Measurements from ENCODE around the gene CYCS. TPM values are rescaled to one million over a fixed set of nuclear protein-coding genes. Genes with fewer than 3 reads are reported as not detected.

CYCS gene
- total and polyA plus RNA-seq, 5 experiments from 2014 or later: 56.1 to 121 (median 95.4) TPM

DNA sequence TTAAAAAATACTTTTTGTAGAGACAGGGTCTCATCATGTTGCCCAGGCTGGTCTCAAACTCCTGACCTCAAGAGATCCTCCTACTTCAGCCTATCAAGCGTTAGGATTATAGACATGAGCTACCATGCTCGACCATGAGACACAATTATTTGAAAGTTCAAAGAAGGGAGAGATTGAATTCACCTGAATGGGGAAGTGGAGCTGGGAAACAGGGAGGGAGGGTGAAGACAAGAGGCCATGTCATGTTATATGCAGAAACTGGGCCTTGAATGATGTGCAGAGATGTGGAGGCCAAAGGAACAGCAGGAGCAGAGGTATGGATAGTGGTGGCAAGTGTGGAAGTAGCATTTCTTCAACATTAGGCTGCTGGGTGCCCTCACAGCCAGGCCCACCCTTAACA lies 18.7 kb upstream of the CYCS start:
- POLR2A ChIA-PET: interaction anchor here (0.7 kb wide), 1 partner anchor 15 kb away, joined by 3 read pairs; no protein-coding TSS in a partner anchor
- ATAC-seq (no peak), DNase-seq (no peak)
- Mint-ChIP-seq H3K4me1 (peaks cover 0 to 3% (median 0%) of the 10 kb centered on the region in 4 donors), H3K27ac (peak overlapping the region in 2 of 10 donors; percentile 36 to 69), H3K27me3 (no peaks in the 10 kb centered on the region), H3K4me3 (no peak overlapping the region), H3K36me3 (peaks cover 0 to 44% (median 17%) of the 10 kb centered on the region in 3 donors), H3K9me3 (no peaks in the 10 kb centered on the region)

GRCh38 chr7:25139536-25139935 lies 14.5 kb upstream of the CYCS start:
- POLR2A ChIA-PET: no interaction called here
- ATAC-seq (no peak), DNase-seq (no peak)
- no peak overlapping the region for H3K4me3 Mint-ChIP-seq
- no peaks in the 10 kb centered on the region for H3K9me3 Mint-ChIP-seq
- H3K27ac Mint-ChIP-seq: no peak overlapping the region
- H3K36me3 Mint-ChIP-seq: peaks cover 0 to 43% (median 2%) of the 10 kb centered on the region in 3 donors
- H3K27me3 Mint-ChIP-seq: no peaks in the 10 kb centered on the region
- H3K4me1 Mint-ChIP-seq: no peaks in the 10 kb centered on the region

DNA sequence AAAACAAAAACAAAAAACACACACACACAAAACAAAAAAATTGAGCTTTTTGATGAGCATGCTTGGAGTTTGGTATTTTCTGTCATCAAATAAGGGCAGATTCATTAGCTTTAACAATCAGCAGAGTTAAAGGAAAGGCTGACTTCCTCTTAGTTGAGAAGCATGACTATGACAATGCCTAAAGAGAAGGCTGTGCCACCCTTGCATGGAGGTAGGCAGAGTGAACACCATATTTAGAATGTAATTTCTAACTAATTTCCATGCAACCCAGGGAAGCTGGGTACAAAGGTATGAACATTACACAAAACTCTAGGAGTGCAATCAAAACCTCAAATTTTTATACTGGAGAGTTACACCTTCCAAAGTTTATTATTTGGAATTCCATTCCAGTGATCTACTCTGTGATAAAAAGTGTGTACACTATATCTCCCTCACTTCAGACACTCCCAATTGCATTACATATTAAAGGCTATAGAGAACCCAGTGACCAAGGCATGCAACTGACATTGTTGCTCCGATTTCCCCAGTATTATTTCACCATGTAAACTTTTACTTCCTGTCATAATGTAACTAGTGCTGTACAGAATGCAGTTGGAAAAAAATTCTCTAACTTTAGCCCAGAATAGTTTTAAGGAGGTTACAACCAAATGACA lies 9.4 kb upstream of the CYCS start:
- Mint-ChIP-seq H3K36me3 (peaks cover 0 to 15% (median 0%) of the 10 kb centered on the region in 3 donors), H3K4me3 (no peak overlapping the region), H3K27ac (no peak overlapping the region), H3K9me3 (no peaks in the 10 kb centered on the region), H3K27me3 (no peaks in the 10 kb centered on the region), H3K4me1 (peaks cover 9 to 15% (median 12%) of the 10 kb centered on the region in 4 donors)
- POLR2A ChIA-PET: interaction anchor here (0.7 kb wide), 1 partner anchor 95 kb away, joined by 3 read pairs; no protein-coding TSS in a partner anchor
- no peak for ATAC-seq
- DNase-seq: no peak

- DNase-seq (no peak), ATAC-seq (no peak)
- Mint-ChIP-seq H3K4me1 (peaks cover 9 to 15% (median 12%) of the 10 kb centered on the region in 4 donors), H3K27me3 (peaks cover 0 to 2% (median 0%) of the 10 kb centered on the region in 5 donors), H3K9me3 (no peaks in the 10 kb centered on the region), H3K4me3 (peak overlapping the region in 2 of 10 donors; percentile 13 to 36), H3K36me3 (peaks cover 0 to 11% (median 0%) of the 10 kb centered on the region in 3 donors), H3K27ac (peak overlapping the region in 1 of 10 donors; percentile 4)
- POLR2A ChIA-PET: no interaction called here
Measured at GRCh38 chr7:25132430-25132829, 7.4 kb upstream of the CYCS start.

DNA sequence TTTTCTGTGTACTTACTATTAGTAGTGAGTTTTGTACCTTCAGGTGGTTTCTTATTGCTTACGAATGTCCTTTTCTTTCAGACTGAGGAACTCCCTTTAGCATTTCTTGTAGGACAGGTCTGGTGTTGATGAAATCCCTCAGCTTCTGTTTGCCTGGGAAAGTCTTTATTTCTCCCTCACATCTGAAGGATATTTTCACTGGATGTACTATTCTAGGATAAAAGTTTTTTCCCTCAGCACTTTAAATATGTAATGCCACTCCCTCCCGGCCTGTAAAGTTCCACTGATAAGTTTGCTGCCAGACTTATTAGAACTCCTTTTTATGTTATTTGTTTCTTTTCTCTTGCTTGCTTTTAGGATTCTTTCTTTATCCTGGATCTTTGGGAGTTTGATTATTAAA lies 1.7 kb upstream of the CYCS start:
- POLR2A ChIA-PET: interaction anchor here (1.5 kb wide), 1 partner anchor 13 kb away, joined by 4 read pairs; no protein-coding TSS in a partner anchor
- Mint-ChIP-seq H3K27ac (peak overlapping the region in 7 of 10 donors; percentile 4 to 99 (median 41)), H3K4me3 (peak overlapping the region in 5 of 10 donors; percentile 2 to 46 (median 20))

GRCh38 chr7:25124465-25125136 lies 459 bp downstream of the CYCS start:
- peak overlapping the region; percentile 94 to 100 (median 99) for H3K4me3 Mint-ChIP-seq
- H3K27me3 Mint-ChIP-seq: peaks cover 0 to 7% (median 0%) of the 10 kb centered on the region in 5 donors
- ATAC-seq (no peak), DNase-seq (peak in 4 of 10 donors; percentile 8 to 24 (median 17))
- peaks cover 13 to 31% (median 25%) of the 10 kb centered on the region in 4 donors for H3K4me1 Mint-ChIP-seq
- peaks cover 0 to 47% (median 7%) of the 10 kb centered on the region in 3 donors for H3K36me3 Mint-ChIP-seq
- peak overlapping the region; percentile 99 to 100 (median 100) for H3K27ac Mint-ChIP-seq
- POLR2A ChIA-PET: interaction anchor here (0.5 to 1.5 kb wide), 11 partner anchors 9 to 1825 kb away, joined by 3 to 6 read pairs (median 3); partner anchors contain the start of genes MALSU1, NFE2L3 and OSBPL3
- no peaks in the 10 kb centered on the region for H3K9me3 Mint-ChIP-seq

More for the DNA sequence above, 1.7 kb upstream of the CYCS start:
- Mint-ChIP-seq H3K36me3 (peaks cover 0 to 27% (median 5%) of the 10 kb centered on the region in 3 donors), H3K27me3 (peaks cover 0 to 7% (median 0%) of the 10 kb centered on the region in 5 donors), H3K9me3 (no peaks in the 10 kb centered on the region), H3K4me1 (peaks cover 14 to 31% (median 26%) of the 10 kb centered on the region in 4 donors)
- no peak for ATAC-seq
- DNase-seq: no peak

- POLR2A ChIA-PET: no interaction called here
- DNase-seq: no peak
- peak overlapping the region in 8 of 10 donors; percentile 1 to 86 (median 34) for H3K27ac Mint-ChIP-seq
Measured at GRCh38 chr7:25122373-25122772, 2.7 kb downstream of the CYCS start.

DNA sequence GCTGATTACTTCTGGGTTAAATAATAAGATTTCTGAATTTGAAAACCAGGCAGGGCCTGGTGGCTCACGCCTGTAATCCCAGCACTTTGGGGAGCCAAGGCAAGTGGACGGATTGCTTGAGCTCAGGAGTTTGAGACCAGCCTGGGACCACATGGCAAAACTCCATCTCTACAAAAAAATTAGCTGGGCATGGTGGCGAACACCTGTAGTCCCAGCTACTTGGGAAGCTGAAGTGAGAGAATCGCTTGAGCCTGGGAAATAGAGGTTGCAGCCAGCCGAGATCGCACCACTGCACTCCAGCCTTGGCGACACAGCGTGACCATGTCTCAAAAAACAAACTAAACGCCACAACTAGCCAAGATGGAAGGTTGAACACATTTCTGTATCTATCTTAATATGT lies 3.5 kb downstream of the CYCS start:
- POLR2A ChIA-PET: interaction anchor here (1.2 kb wide), 1 partner anchor 9 kb away, joined by 4 read pairs; no protein-coding TSS in a partner anchor
- peaks cover 0 to 4% (median 0%) of the 10 kb centered on the region in 5 donors for H3K27me3 Mint-ChIP-seq
- peak overlapping the region in 5 of 10 donors; percentile 22 to 86 (median 76) for H3K27ac Mint-ChIP-seq
- ATAC-seq: no peak
- peaks cover 23 to 48% (median 38%) of the 10 kb centered on the region in 4 donors for H3K4me1 Mint-ChIP-seq
- no peaks in the 10 kb centered on the region for H3K9me3 Mint-ChIP-seq
- peaks cover 0 to 54% (median 8%) of the 10 kb centered on the region in 3 donors for H3K36me3 Mint-ChIP-seq
- no peak for DNase-seq
- no peak overlapping the region for H3K4me3 Mint-ChIP-seq

More at GRCh38 chr7:25122373-25122772, 2.7 kb downstream of the CYCS start:
- Mint-ChIP-seq H3K4me1 (peaks cover 18 to 40% (median 31%) of the 10 kb centered on the region in 4 donors), H3K4me3 (peak overlapping the region in 1 of 10 donors; percentile 0), H3K9me3 (no peaks in the 10 kb centered on the region), H3K36me3 (peaks cover 0 to 54% (median 8%) of the 10 kb centered on the region in 3 donors), H3K27me3 (peaks cover 0 to 4% (median 0%) of the 10 kb centered on the region in 5 donors)
- no peak for ATAC-seq

- H3K36me3 Mint-ChIP-seq: peaks cover 0 to 48% (median 8%) of the 10 kb centered on the region in 3 donors
- H3K4me1 Mint-ChIP-seq: peaks cover 19 to 36% (median 29%) of the 10 kb centered on the region in 4 donors
- H3K27ac Mint-ChIP-seq: peak overlapping the region in 3 of 10 donors; percentile 35 to 43 (median 43)
- H3K4me3 Mint-ChIP-seq: no peak overlapping the region
- ATAC-seq (no peak), DNase-seq (no peak)
- H3K9me3 Mint-ChIP-seq: no peaks in the 10 kb centered on the region
- POLR2A ChIA-PET: no interaction called here
- no peaks in the 10 kb centered on the region for H3K27me3 Mint-ChIP-seq
Measured at GRCh38 chr7:25119102-25119501, 6.0 kb downstream of the CYCS start.

DNA sequence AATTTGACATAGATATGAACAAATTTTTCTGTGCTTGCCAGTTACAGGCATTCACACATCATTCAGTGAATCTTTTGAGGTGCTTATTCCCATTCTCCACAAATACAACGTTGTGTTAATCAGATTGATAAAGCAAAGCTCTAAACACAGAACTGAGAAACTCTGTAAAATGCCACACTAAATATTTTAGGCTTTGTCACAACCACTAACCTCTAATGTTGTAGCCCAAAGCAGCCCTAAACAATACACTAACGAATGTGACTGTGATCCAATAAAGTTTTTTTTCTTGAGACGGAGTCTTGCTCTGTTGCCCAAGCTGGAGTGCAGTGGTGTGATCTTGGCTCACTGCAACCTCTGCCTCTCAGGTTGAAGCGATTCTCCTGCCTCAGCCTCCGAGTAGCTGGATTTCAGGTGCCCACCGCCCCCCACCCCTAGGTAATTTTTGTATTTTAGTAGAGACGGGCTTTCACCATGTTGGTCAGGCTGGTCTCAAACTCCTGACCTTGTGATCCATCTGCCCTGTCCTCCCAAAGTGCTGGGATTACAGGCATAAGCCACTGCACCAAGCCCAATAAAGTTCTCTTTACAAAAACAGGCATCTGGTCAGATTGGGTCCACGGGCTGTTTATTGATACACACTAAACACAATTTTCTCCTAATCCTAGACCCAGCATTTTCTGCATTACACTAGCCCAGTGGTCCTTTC lies 6.9 kb downstream of the CYCS start:
- POLR2A ChIA-PET: no interaction called here
- ATAC-seq (peak in 1 of 2 donors; percentile 22), DNase-seq (no peak)
- H3K4me1 Mint-ChIP-seq: peaks cover 15 to 27% (median 22%) of the 10 kb centered on the region in 4 donors
- peak overlapping the region in 1 of 10 donors; percentile 70 for H3K4me3 Mint-ChIP-seq
- H3K27ac Mint-ChIP-seq: peak overlapping the region in 4 of 10 donors; percentile 51 to 87 (median 76)
- H3K27me3 Mint-ChIP-seq: no peaks in the 10 kb centered on the region
- H3K36me3 Mint-ChIP-seq: peaks cover 0 to 39% (median 8%) of the 10 kb centered on the region in 3 donors
- H3K9me3 Mint-ChIP-seq: no peaks in the 10 kb centered on the region

GRCh38 chr7:25117226-25118047 lies 7.6 kb downstream of the CYCS start:
- Mint-ChIP-seq H3K4me1 (peaks cover 16 to 24% (median 22%) of the 10 kb centered on the region in 4 donors), H3K36me3 (peaks cover 0 to 35% (median 8%) of the 10 kb centered on the region in 3 donors), H3K9me3 (no peaks in the 10 kb centered on the region), H3K27ac (peak overlapping the region in 9 of 10 donors; percentile 8 to 87 (median 63)), H3K27me3 (no peaks in the 10 kb centered on the region), H3K4me3 (peak overlapping the region in 2 of 10 donors; percentile 44 to 70)
- ATAC-seq (peak; percentile 18 to 43), DNase-seq (no peak)
- POLR2A ChIA-PET: no interaction called here
